Measurements from ENCODE around the gene BTBD9. TPM values are rescaled to one million over a fixed set of nuclear protein-coding genes. Genes with fewer than 3 reads are reported as not detected.

The BTBD9 gene
- total RNA-seq, 4 donors from 2014 or later = 5.5 to 14.1 (median 6.3) TPM

DNA sequence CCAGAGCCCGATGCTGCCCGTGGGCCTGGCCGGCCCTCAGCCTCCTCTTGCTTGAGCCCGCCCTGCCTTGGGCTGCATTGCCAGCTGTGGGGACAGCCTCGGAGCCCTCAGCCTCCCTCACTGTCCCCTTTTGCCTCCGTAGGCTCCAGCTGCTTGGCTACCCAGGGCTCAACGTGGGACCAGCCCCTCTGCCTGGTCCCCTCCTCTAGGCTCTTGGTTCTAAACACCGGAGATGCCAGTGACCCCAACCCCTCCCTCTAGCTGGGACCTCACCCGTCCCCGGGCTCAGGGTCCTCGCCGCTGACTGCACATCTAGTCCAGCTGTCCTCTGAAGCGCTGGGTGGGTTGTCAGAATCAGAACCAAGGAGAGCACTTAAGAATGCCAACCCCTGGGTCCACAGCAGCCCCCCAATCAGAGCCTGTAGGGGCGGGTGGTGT lies 475.0 kb downstream of the BTBD9 start:
- no peak for DNase-seq
- intact Hi-C loops (cut with DNase I; ENCODE audit: low total_unique reads) = loop anchor here (10.0 kb wide), 1 partner anchor 370 kb away; no protein-coding TSS in a partner anchor

DNA sequence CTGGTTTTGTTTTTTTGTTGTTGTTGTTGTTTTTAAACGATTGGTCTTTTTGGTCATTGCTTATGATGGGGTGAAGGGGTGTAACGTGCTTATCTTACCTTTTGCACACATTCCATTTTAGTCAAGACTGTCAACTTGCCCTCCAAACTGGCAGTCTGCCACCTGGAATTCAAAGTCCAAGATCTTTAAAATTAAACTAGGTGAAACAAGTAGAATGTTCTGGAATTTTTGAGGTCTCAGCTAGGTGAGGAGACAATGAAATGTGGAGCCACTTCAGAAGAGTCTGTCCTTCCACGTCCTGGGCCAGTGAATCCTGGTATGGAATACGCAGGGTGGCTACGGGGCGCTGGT lies 475.6 kb downstream of the BTBD9 start:
- Histone ChIP-seq H3K9me3 (no peaks in the 10 kb centered on the region), H3K27me3 (no peaks in the 10 kb centered on the region), H3K4me3 (no peak overlapping the region), H3K4me1 (peaks cover 0 to 2% of the 10 kb centered on the region in 2 donors), H3K36me3 (no peaks in the 10 kb centered on the region), H3K27ac (no peak overlapping the region)
- intact Hi-C loops (cut with DNase I; ENCODE audit: low total_unique reads) (loop anchor here (10.0 kb wide), 1 partner anchor 369 kb away; no protein-coding TSS in a partner anchor), in situ Hi-C loops (cut with MboI; ENCODE audit: low sequenced_read_pairs in 4 of 4) (no loop called here)
- no peak for DNase-seq
- no peak for TF ChIP-seq POLR2A (IDR thresholded peaks at IDR 0.05)
- TF ChIP-seq, protein P1, sequence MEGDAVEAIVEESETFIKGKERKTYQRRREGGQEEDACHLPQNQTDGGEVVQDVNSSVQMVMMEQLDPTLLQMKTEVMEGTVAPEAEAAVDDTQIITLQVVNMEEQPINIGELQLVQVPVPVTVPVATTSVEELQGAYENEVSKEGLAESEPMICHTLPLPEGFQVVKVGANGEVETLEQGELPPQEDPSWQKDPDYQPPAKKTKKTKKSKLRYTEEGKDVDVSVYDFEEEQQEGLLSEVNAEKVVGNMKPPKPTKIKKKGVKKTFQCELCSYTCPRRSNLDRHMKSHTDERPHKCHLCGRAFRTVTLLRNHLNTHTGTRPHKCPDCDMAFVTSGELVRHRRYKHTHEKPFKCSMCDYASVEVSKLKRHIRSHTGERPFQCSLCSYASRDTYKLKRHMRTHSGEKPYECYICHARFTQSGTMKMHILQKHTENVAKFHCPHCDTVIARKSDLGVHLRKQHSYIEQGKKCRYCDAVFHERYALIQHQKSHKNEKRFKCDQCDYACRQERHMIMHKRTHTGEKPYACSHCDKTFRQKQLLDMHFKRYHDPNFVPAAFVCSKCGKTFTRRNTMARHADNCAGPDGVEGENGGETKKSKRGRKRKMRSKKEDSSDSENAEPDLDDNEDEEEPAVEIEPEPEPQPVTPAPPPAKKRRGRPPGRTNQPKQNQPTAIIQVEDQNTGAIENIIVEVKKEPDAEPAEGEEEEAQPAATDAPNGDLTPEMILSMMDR (IDR thresholded peaks at IDR 0.05 in 4 of 5, conservative IDR thresholded peaks at IDR 0.05 in 1 of 5) = no peak
- no peak for ATAC-seq

More for the DNA sequence above, 475.0 kb downstream of the BTBD9 start:
- no peaks in the 10 kb centered on the region for H3K9me3 ChIP-seq
- no peaks in the 10 kb centered on the region for H3K27me3 ChIP-seq
- H3K4me3 ChIP-seq = no peak overlapping the region
- TF ChIP-seq, protein P1 (IDR thresholded peaks at IDR 0.05 in 4 of 5, conservative IDR thresholded peaks at IDR 0.05 in 1 of 5) = no peak
- H3K27ac ChIP-seq = no peak overlapping the region
- no peak for ATAC-seq
- H3K36me3 ChIP-seq = no peaks in the 10 kb centered on the region
- in situ Hi-C loops (cut with MboI; ENCODE audit: low sequenced_read_pairs in 4 of 4) = no loop called here
- H3K4me1 ChIP-seq = peaks cover 0 to 2% of the 10 kb centered on the region in 2 donors

DNA sequence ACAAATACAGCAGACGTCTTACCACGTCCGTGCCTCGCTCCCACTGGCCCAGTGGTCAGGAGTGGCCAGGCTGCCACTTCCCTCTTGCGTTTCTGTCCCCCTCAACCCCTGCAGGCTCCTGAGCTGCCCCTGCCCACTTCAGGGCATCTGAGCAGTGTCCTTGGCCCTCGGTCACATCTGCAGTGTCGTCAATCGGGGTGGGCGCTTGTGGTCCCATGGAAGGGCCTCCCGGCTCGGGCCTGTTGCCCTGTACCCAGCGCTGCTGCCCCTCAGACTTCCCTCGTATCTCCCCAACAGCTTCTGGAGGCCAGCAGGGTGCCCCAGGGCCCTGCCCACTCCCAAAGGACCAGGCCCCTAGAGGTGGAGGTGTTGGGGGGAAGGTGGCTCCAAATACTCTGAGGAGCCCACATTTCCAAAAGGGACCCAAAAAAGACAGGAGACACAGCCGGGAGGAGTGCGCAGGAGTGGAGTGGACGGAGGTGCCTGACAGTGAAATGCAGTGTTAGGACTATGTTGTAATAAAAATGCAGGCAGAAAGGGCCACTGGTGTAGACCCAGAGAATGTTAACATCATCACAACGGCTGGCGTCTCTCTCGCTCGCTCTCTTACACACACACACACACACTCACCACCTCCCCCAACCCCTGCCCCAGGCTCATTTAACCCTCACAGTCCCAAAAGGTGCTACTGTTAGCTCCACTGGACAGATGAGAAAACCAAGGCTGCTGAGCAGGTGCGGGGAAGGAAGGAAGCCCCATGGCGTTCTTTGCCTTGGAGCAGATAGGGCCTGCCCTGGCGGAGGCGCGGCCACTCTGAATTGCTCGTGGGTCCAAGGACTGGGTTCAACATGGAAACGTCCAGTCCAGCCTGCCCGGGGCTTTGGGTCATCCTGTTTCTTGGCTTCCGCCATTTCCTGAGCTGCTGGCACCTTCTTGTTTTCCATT lies 476.3 kb downstream of the BTBD9 start:
- intact Hi-C loops (cut with DNase I; ENCODE audit: low total_unique reads) = loop anchor here (10.0 kb wide), 1 partner anchor 369 kb away; no protein-coding TSS in a partner anchor
- no peak for ATAC-seq

DNA sequence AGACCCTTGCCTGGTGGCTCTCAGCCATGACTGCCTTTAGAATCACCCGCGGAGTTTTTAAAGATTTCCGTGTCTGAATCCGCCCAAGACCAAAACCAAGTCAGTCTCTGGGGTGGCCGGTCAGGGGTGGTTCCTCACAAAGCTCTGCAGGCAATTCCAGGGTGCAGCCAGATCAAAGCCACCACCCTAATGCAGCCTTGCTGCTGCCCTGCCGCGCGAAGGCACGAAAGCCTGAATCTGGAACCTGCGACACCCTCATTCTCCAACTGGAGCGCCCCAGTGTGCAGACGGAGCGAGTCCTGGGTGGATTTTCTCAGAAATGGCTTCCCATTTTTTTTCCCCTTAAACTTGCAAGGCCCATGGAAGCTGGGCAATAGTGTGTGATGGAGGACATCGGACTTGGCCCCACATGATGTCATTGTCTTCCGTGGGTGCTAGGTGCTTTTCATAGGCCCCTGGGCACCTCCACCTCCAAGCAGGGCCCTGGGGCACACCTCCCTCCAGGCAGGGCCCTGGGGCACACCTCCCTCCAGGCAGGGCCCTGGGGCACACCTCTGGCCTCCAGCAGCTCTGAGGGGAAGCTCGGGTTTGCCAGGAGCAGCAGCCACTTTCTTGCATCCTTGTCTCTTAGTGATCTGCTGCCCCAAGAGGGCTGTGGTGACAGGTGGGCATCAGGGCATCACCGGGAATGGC lies 477.1 kb downstream of the BTBD9 start:
- Histone ChIP-seq H3K9me3 (no peaks in the 10 kb centered on the region), H3K4me1 (peaks cover 0 to 2% of the 10 kb centered on the region in 2 donors), H3K4me3 (no peak overlapping the region), H3K27me3 (no peaks in the 10 kb centered on the region), H3K27ac (no peak overlapping the region), H3K36me3 (no peaks in the 10 kb centered on the region)
- TF ChIP-seq, protein P1 (IDR thresholded peaks at IDR 0.05 in 4 of 5, conservative IDR thresholded peaks at IDR 0.05 in 1 of 5) = no peak
- no peak for TF ChIP-seq POLR2A (IDR thresholded peaks at IDR 0.05)
- DNase-seq (no peak), ATAC-seq (no peak)
- intact Hi-C loops (cut with DNase I; ENCODE audit: low total_unique reads) = loop anchor here (10.0 kb wide), 1 partner anchor 368 kb away; no protein-coding TSS in a partner anchor
- in situ Hi-C loops (cut with MboI; ENCODE audit: low sequenced_read_pairs in 4 of 4) = no loop called here

More for the DNA sequence above, 476.3 kb downstream of the BTBD9 start:
- Histone ChIP-seq H3K27me3 (no peaks in the 10 kb centered on the region), H3K36me3 (no peaks in the 10 kb centered on the region), H3K4me3 (no peak overlapping the region), H3K4me1 (peaks cover 0 to 2% of the 10 kb centered on the region in 2 donors), H3K27ac (no peak overlapping the region), H3K9me3 (no peaks in the 10 kb centered on the region)
- TF ChIP-seq, protein P1 (IDR thresholded peaks at IDR 0.05 in 4 of 5, conservative IDR thresholded peaks at IDR 0.05 in 1 of 5) = no peak
- TF ChIP-seq POLR2A (IDR thresholded peaks at IDR 0.05) = no peak
- in situ Hi-C loops (cut with MboI; ENCODE audit: low sequenced_read_pairs in 4 of 4) = no loop called here
- DNase-seq = no peak
